ENCODE results near the gene ENPEP.

GRCh38 chr4:110611968-110612447 lies 136.1 kb downstream of the ENPEP start:
- TF ChIP-seq, protein P1, sequence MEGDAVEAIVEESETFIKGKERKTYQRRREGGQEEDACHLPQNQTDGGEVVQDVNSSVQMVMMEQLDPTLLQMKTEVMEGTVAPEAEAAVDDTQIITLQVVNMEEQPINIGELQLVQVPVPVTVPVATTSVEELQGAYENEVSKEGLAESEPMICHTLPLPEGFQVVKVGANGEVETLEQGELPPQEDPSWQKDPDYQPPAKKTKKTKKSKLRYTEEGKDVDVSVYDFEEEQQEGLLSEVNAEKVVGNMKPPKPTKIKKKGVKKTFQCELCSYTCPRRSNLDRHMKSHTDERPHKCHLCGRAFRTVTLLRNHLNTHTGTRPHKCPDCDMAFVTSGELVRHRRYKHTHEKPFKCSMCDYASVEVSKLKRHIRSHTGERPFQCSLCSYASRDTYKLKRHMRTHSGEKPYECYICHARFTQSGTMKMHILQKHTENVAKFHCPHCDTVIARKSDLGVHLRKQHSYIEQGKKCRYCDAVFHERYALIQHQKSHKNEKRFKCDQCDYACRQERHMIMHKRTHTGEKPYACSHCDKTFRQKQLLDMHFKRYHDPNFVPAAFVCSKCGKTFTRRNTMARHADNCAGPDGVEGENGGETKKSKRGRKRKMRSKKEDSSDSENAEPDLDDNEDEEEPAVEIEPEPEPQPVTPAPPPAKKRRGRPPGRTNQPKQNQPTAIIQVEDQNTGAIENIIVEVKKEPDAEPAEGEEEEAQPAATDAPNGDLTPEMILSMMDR (conservative IDR thresholded peaks at IDR 0.05; ENCODE audit: low read depth, low read length), result no peak
- no peak for TF ChIP-seq EZH2 (IDR thresholded peaks at IDR 0.05; ENCODE audit: low read length, unreplicated experiment)

Measured in PC-3 (cell line).